Breast epithelium (tissue), 4 donors: ENCODE results near the gene FOLR2. TPM values are rescaled to one million over a fixed set of nuclear protein-coding genes. Genes with fewer than 3 reads are reported as not detected.

Source experiments
- DNase-seq, 2 donors: peaks; one replicate each; pipeline ENCODE4 v3.0.0-alpha.2; 2019; ENCODE audit warnings: low spot score in 2 of 2
- H3K27ac ChIP-seq, 2 donors: fragments of 200-600 bp; sonication (generic) in 1 of 2; one replicate each; pipeline ENCODE4 v1.5.1; 2016 to 2019; ENCODE audit warnings: mild to moderate bottlenecking in 1 of 2
- H3K27me3 ChIP-seq, 2 donors: fragments of 200-600 bp; sonication (generic) in 1 of 2; one replicate each; pipeline versions ENCODE4 v1.5.1 to v1.6.0; 2017 to 2019; ENCODE audit warnings: control low read depth in 1 of 2, mild to moderate bottlenecking in 1 of 2
- H3K36me3 ChIP-seq: fragments of 200-600 bp; one replicate; pipeline ENCODE4 v1.5.1; 2019
- H3K4me1 ChIP-seq, 2 donors: fragments of 200-600 bp; sonication (generic); one replicate each; pipeline ENCODE4 v1.5.1; 2016 to 2019; ENCODE audit warnings: control low read depth in 1 of 2
- H3K4me3 ChIP-seq, 3 donors: fragments of 200-600 bp; sonication (generic); 1 replicate in 2 of 3; 2 replicates in 1 of 3; pipeline ENCODE4 v1.5.1; 2016 to 2019; ENCODE audit warnings: mild to moderate bottlenecking in 3 of 3, moderate library complexity in 2 of 3
- H3K9me3 ChIP-seq, 2 donors: fragments of 200-600 bp; sonication (generic) in 1 of 2; one replicate each; pipeline ENCODE4 v1.5.1; 2016 to 2019; ENCODE audit warnings: control low read depth in 1 of 2
- POLR2A ChIP-seq: fragments of 450-650 bp; IDR thresholded peaks from one replicate; pipeline ENCODE4 v1.6.1; 2016; ENCODE audit warnings: antibody characterized with exemption, mild to moderate bottlenecking, moderate library complexity
- POLR2AphosphoS5 ChIP-seq, 3 donors: sonication (generic); formaldehyde crosslinking; IDR thresholded peaks; one replicate each; pipeline ENCODE4 v1.6.1; 2017; ENCODE audit warnings: antibody characterized with exemption in 3 of 3
- intact Hi-C: fragments of 100-400 bp; cut with DNase I; formaldehyde crosslinking; loops from one replicate; pipeline ENCODE4 v1.15.1; 2023; ENCODE audit warnings: low total_unique reads
- total RNA-seq, 3 donors: library from RNA; depleted of rRNA; stranded (reverse); fragments of >200 nt; gene quantifications; one replicate each; pipeline ENCODE4 v1.1.0, GENCODE V29; 2016
- TF ChIP-seq, protein P1 (sequence below), 3 donors: fragments of 450-650 bp; IDR thresholded peaks; one replicate each; pipeline ENCODE4 v1.5.1; 2016 to 2017; ENCODE audit warnings: antibody characterized with exemption in 3 of 3, mild to moderate bottlenecking in 3 of 3, moderate library complexity in 3 of 3

Gene FOLR2
- total RNA-seq, 3 donors from 2014 or later: 5.2 to 143 (median 16.7) TPM

DNA sequence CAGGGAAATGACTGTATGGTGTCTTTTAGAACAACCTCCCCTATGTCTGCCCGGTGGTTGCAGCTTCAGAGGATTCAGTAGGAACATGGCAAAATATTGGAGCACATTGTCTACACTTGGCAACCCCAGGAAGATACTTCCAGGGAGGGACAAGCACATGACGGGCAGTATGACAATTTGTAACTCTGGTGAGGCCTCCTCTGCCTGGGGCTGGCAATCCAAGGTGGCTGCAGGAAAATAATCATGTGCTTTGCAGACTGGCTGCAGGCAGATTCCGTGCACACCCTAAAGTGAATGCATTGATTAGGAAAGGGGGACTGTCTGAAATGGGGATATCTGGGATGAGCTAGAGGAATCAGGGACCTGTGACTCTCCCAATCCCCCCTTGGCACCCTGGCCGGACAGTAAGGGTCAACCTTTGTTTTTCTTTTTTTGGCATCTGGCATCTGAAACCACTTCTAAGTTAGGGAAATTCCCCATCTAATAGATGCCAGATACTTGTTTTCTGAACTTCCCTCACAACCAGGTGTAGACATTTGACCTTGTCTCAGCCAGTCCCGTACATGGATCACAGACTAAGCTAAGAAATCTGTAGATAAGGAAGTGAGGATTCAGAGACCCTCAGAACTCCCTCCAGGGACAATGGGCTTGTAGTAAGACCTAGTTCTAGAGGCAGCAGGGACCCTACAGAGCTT, 37.9 kb downstream of the FOLR2 start:
- no peak for DNase-seq
- no peaks in the 10 kb centered on the region for H3K27me3 ChIP-seq
- no peak overlapping the region for H3K27ac ChIP-seq
- H3K9me3 ChIP-seq: no peaks in the 10 kb centered on the region
- TF ChIP-seq, protein P1, sequence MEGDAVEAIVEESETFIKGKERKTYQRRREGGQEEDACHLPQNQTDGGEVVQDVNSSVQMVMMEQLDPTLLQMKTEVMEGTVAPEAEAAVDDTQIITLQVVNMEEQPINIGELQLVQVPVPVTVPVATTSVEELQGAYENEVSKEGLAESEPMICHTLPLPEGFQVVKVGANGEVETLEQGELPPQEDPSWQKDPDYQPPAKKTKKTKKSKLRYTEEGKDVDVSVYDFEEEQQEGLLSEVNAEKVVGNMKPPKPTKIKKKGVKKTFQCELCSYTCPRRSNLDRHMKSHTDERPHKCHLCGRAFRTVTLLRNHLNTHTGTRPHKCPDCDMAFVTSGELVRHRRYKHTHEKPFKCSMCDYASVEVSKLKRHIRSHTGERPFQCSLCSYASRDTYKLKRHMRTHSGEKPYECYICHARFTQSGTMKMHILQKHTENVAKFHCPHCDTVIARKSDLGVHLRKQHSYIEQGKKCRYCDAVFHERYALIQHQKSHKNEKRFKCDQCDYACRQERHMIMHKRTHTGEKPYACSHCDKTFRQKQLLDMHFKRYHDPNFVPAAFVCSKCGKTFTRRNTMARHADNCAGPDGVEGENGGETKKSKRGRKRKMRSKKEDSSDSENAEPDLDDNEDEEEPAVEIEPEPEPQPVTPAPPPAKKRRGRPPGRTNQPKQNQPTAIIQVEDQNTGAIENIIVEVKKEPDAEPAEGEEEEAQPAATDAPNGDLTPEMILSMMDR (IDR thresholded peaks at IDR 0.05): no peak
- TF ChIP-seq POLR2A (no peak), POLR2AphosphoS5 (IDR thresholded peaks at IDR 0.05) (no peak)
- H3K4me3 ChIP-seq: no peak overlapping the region
- H3K4me1 ChIP-seq: no peaks in the 10 kb centered on the region
- intact Hi-C loops: no loop called here
- no peaks in the 10 kb centered on the region for H3K36me3 ChIP-seq

DNA sequence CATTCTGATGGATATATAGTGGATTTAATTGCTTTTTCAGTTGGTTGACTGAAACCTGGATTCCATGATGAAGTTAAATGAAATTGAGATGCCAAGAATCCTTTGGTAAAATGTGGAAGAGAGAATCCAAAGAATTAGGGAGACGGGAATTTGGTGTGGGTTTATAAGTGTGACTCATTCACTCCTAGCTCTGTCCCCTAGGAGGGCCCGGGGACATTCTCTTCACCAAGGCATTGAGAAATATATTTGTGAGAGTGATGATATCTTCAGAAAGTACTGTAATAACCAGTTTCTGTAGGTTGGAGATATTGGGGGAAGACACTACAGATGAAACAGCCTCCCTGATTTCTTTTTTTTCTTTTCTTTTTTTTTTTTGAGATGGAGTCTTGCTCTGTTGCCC, 41.0 kb downstream of the FOLR2 start:
- TF ChIP-seq, protein P1 (IDR thresholded peaks at IDR 0.05): no peak
- TF ChIP-seq POLR2A: no peak
- TF ChIP-seq POLR2AphosphoS5 (IDR thresholded peaks at IDR 0.05): no peak
- no peaks in the 10 kb centered on the region for H3K4me1 ChIP-seq
- H3K36me3 ChIP-seq: no peaks in the 10 kb centered on the region
- no peaks in the 10 kb centered on the region for H3K9me3 ChIP-seq
- H3K4me3 ChIP-seq: no peak overlapping the region
- H3K27ac ChIP-seq: no peak overlapping the region
- H3K27me3 ChIP-seq: no peaks in the 10 kb centered on the region
- DNase-seq: no peak
- intact Hi-C loops: no loop called here

DNA sequence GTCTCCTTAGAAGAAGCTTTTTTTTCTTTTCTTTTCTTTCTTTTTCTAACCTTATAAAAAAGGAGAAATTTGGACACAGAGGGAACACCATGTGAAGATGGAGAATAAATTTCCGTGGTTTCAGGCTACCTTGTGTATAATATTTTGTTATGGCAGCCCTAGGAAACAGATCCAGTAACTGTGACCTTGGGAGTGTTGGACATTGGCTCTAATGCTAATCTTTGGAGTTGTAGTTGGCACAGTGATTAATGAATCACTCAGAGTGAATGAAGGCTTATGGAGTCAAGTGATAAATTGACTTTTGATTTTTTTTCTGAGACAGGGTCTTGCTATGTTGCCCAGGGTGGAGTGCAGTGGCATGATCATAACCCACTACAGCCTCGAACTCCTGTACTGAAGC, 42.9 kb downstream of the FOLR2 start:
- TF ChIP-seq, protein P1 (IDR thresholded peaks at IDR 0.05): no peak
- no peaks in the 10 kb centered on the region for H3K9me3 ChIP-seq
- no peak for DNase-seq
- no peaks in the 10 kb centered on the region for H3K4me1 ChIP-seq
- no peaks in the 10 kb centered on the region for H3K27me3 ChIP-seq
- intact Hi-C loops: no loop called here
- H3K4me3 ChIP-seq: no peak overlapping the region
- H3K36me3 ChIP-seq: no peaks in the 10 kb centered on the region
- no peak overlapping the region for H3K27ac ChIP-seq

DNA sequence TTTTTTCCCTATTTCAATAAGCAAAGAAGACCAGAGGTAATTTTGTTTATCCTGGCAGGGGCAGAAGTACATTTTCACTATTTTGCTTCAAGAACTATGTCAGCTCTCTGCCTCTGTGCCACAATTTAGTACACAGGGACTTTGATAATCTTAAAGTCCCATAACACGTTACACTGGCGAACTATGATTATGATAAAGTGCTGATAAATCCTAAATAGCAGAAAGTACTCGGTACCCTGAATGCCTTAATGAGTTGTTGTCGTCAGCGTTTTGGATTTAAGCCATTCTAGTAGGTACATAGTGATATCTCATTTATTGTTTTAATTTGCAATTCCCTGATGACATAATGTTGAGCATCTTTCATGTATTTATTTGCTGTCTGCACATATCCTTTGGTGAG, 44.0 kb downstream of the FOLR2 start:
- Histone ChIP-seq H3K36me3 (no peaks in the 10 kb centered on the region), H3K9me3 (no peaks in the 10 kb centered on the region), H3K27ac (no peak overlapping the region), H3K4me3 (no peak overlapping the region), H3K4me1 (no peaks in the 10 kb centered on the region), H3K27me3 (no peaks in the 10 kb centered on the region)
- intact Hi-C loops: no loop called here
- no peak for DNase-seq
- TF ChIP-seq, protein P1 (IDR thresholded peaks at IDR 0.05): no peak
- TF ChIP-seq POLR2AphosphoS5 (IDR thresholded peaks at IDR 0.05) (no peak), POLR2A (no peak)

DNA sequence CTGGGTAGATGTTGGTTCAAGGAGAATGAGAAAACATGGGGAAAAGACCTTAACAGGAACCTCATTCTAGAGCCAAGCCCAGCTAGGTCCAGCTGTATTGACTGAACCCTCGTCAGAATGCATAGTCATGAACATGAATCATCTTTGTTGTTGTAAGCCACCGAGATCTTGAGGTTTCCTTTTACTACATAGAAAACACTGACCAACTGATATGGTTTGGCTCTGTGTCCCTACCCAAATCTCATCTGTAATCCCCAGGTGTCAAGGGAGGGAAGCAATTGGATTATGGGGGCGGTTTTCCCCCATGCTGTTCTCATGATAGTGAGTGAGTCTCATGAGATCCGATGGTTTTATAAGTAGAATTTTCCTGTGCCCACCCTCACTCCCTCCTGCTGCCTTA, 46.8 kb downstream of the FOLR2 start:
- no peak for DNase-seq
- Histone ChIP-seq H3K36me3 (no peaks in the 10 kb centered on the region), H3K27ac (no peak overlapping the region), H3K9me3 (no peaks in the 10 kb centered on the region), H3K27me3 (no peaks in the 10 kb centered on the region), H3K4me1 (no peaks in the 10 kb centered on the region), H3K4me3 (no peak overlapping the region)
- TF ChIP-seq, protein P1 (IDR thresholded peaks at IDR 0.05): no peak
- TF ChIP-seq POLR2A: no peak
- no peak for TF ChIP-seq POLR2AphosphoS5 (IDR thresholded peaks at IDR 0.05)
- intact Hi-C loops: no loop called here
